A204.1 (cell line): ENCODE results near the gene SIPA1L3.

ENCODE experiments used
- FAIRE-seq: peaks from 2 replicates; lab custom pipeline; 2012; peaks lifted over from hg19 to GRCh38; lab: Jason Lieb, UNC

The SIPA1L3 gene

DNA sequence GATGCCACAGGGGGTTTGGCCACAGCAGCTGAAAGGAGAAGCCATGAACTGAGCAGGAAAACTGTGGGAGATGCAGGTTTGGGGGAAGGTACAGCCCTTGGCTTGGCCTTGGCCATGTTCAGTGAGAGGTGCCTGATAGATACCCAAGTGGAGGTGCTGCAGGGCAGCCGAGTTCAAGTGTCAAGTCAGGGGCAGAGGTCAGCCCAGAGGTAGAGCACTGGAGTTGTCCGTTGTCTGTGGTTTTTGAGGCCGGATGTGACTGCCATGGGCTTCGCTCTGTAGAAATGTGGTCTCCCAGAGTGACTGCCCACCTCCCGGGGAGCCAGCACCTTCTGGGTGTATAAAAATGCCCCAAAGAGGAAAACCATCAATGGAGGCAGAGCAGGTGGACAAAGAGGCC lies 251.7 kb downstream of the SIPA1L3 start:
- no peak for FAIRE-seq

DNA sequence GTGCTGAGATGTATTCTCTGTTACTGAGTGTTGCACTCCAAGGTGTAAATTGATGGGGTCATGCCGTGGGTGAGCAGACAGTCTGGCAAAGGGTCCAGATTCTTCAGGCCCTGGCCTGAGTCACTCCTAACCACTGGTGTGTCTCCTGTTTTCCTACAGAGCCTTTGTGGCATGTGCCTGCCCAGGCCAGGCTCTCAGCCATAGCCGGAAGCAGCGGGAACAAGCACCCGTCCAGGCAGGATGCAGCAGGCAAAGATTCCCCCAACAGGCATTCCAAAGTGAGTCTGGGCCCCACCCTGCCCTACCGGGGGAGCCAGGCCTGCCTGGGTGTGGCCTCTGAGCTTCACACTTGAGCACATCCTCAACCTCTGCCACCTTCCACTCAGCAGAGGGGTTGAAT lies 255.1 kb downstream of the SIPA1L3 start:
- no peak for FAIRE-seq

DNA sequence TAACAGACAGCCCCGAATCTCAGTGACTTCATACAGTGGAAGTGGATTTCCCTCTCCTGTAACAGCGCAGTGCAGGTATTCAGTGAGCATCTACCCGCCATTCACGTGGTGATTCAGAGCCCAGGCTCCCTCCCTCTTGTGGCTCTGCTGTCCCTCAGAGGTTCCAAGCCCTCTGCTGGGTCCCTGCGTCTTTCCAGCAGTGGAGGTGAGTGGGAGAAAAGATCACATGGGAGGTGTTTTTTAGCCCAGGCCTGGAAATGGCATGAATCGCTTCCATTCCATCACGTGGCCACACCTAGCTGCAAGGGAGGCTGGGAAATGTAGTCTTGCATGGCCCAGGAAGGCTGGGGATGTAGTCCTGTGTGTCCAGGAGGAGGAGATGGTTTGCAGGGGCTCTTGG lies 255.6 kb downstream of the SIPA1L3 start:
- no peak for FAIRE-seq

DNA sequence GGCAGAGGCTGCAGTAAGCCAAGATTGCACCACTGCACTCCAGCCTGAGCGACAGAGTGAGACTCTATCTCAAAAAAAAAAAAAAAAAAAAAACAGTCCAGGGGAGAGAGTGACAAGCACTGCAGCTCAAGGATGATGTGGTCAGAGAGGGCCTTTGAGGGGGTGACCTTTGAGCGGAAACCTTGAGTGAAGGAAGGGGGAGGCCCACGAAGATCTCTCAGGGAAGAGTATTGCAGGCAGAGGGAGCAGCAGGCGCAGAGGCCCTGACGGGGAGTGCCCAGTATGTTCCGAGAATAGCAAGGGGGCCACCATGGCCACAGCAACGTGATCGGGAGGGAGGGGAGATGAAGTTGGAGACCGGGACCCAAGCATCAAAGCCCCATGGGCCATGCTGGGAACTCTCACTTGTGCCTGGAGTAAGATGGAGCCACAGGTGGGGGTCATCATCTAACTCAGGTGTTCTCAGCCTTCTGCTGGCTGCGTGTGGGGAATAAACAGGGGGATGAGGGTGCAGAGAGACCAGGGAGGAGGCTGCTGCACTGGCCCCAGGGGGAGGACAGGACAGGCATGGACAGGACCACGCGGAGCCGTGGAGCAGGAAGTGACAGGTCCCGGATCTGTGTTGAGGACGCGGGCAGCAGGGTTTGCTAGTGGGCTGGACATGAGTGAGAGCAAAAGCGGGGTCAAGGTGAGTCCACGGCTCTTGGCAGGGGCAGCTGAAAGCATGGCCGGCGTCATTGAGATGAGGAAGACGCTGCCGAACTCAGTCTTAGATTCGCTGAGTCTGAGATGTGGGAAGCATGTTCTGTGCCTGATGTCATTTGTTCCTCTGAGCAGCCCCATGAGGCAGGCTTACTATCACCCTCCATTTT lies 256.6 kb downstream of the SIPA1L3 start:
- no peak for FAIRE-seq

DNA sequence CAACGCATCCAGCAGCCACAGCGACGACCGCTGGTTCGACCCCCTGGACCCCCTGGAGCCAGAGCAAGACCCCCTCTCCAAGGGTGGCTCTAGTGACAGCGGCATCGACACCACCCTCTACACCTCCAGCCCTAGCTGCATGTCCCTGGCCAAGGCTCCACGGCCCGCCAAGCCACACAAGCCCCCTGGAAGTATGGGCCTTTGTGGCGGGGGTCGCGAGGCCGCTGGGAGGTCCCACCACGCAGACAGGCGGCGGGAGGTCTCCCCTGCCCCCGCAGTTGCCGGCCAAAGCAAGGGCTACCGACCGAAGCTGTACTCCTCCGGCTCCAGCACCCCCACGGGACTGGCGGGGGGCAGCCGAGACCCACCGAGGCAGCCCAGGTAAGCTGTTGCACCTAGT lies 257.5 kb downstream of the SIPA1L3 start:
- FAIRE-seq, result no peak

DNA sequence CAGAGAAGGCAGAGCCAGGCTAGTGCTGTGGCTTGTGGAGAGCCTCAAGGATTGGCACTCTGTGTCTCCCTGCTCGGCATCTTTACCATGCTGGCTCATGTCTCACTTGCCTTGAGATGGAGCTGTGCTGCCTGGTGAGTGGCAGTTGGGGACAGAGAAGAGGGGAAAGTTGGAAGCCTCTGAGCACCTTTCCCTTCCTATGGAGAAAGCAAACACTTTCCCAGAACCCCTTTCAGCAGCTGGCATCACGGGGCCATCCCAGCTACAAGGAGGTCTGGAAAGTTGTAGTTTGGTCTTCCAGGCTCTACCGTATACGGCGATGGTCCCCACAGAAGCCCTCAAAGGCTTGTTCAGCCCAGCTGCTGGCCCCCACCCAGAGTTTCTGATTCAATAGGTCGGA lies 258.3 kb downstream of the SIPA1L3 start:
- no peak for FAIRE-seq

DNA sequence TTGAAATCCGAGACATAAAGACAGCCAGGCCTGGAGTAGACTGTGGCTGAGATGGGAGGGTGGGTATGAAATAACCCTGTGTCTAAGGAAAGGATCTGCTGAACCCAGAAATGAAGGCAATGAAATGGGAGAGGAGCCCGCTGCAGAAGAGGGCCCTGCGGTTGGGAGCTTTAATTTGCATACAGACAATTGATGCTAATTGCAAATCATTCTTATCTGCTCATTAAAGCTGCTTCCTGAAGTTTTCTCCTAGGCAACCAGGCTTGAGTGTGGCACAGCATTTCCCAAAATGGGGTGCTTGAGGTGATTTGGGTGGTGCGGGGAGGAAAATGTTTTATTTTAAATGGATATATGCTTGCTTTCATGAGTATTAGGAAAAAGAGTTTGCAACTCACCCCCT lies 261.6 kb downstream of the SIPA1L3 start:
- FAIRE-seq, result no peak

DNA sequence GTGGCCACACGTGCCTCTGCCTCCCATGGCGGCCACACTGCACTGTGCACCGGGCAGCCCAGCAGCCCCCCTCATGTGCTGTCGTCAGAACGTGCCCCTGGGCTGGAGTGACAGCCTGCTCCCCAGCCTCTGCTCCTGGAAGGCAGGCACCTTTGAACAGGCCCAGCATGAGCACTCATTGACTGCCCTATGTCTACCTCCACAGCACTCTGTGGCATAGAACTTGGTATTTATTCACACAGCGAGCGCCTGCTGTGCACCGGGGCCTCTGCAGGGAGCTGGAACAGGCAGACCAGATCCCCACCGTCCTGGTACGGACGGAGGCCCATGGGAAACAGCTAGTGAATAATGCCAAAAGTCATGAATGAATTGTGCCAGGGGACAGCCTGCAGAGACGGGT lies 263.3 kb downstream of the SIPA1L3 start:
- FAIRE-seq, result no peak

DNA sequence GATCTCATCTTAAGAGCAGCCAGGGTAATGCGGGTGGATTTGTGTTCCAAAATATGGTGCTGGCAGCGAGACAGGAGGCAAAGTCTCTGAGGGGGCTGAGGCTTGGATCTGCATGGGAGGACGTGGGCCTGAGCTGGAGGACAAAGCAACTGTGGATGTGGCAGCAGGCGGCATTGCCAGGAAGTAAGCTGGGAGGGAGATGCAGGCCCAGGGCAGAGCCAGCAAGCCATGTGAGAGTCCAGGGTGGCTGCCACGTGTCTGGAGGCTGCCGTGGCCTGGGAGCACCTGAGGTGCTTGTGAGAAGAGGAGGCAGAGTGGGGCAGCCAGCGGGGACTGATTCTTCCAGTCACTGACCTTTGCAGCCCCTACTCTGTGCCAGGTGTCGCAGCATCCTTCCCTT lies 265.0 kb downstream of the SIPA1L3 start:
- no peak for FAIRE-seq

DNA sequence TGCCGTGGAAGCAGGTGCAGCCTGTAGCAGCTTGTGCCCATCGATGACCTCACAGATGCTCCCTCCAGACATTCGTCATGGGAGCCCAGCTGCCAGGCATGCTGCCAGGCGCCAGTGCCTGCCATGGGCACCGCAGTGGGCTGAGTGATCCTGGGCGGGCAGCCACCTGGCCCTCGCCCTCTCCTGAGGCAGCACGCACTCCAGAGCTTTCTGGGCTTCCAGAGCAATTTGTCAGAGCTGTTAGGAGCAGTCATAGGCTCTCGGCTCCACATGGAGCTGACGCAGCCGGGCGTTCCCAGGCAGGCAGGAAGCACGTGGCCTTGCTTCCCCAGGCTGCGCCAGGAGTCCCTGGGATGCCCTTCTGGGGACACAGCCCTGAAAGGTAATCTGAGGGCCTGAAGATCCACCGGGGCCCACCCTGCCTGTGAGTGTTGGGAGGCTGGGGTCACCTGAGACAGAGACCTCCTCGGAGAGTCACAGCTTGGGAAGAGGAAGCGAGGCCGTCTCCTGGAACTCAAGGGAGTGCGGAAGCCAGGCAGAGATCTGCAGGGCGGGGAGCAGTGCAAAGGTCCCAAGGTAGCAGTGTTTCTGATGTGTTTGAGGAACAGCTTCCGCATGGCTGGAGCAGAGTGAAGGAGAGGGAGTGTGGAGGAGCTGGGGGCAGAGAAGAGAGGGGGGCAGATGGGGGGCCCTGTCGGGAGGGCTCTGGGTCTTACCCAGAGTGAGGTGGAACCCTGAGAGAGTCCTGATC lies 266.5 kb downstream of the SIPA1L3 start:
- no peak for FAIRE-seq

DNA sequence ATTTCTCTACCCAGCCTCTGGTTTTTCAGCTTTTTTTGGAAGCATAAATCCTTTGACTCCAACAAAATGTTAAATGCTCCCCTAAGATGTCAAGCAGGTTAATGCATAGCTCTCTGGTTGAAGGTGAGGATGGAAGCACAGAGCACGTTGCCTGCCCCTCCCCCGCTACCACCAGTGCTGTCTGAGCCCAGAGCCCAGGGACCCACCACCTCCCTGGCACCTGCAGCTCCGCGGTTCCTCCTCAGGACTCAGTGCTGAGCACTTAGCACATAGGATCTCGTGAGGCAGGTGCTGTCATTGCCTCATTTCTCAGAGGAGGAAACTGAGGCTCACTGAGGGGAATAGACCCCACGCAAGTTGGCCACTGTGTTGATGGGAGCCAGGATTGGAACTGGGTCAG lies 268.4 kb downstream of the SIPA1L3 start:
- no peak for FAIRE-seq

DNA sequence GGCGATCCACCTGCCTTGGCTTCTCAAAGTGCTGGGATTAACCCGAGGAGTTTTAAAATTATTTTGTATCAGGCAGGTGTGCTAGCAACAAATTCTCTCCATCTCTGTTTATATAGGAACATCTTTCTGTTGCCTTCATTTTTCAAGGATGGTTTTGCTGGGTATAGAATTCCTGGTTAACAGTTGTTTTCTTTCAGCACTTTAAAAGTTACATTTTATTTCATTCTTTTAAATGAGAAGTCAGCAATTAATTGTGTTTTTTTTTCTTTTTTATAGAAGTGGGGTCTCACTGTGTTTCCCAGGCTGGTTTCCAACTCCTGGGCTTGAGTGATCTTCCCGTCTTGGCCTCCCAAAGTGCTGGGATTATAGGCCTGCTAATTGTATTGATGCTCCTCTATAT lies 273.1 kb downstream of the SIPA1L3 start:
- FAIRE-seq, result no peak

DNA sequence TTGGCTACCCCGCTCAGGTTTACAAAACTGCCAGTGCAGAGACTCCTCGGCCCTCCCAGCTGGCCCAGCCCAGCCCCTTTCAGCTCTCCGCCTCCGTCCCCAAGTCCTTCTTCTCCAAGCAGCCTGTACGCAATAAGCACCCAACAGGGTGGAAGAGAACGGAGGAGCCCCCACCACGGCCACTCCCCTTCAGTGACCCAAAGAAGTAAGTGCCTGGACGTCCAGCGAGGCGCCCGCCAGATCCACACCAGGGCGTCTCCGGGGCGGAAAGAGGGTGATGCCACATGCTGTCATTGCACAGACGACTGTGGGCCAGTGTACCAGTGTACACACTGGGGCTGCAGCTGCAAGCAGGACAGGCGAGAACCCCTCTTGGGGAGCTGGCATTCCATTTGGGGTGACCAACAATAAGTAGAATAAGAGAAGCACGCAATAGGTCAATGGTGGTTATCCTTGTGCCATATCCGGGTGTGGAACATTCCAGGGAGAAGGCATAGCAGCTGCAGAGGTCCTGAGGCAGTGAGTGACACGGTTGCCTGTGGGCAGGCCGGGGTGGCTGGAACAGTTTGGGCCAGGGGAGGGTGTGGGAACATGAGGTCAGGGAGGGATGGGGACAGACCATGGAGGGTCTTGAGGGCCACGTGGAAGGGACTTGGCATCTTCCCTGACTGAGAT lies 275.7 kb downstream of the SIPA1L3 start:
- no peak for FAIRE-seq

DNA sequence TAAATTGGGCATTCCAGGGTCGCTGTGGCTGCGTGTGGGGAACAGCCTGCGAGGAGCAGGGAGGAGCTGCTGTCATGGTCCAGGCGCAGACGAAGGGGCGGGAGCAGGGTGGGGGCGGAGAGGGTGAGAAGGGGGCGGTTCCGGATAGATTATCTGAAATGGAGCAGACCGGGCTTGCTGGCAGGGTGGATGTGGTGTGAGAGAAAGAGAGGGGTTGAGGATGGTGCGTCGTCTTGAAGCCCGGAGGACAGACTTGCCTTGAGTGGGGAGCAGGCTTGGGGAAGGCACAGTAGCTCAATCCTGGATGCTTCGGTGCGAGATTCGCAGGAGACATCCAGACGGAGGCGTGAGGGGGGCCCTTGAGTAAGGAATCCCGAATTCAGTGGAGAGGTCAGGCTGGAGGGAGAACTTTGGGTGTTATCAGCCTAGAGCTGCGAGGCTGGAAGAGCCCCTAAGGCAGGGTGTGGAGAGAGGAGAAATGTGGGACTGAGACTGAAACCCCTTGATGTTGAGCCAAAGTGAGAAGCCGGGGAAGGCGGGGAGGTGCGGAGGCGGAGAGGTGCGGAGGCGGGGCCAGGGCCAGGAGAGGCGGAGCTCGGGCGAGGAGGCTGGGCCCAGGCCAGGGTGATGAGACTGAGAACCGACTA lies 276.4 kb downstream of the SIPA1L3 start:
- no peak for FAIRE-seq

DNA sequence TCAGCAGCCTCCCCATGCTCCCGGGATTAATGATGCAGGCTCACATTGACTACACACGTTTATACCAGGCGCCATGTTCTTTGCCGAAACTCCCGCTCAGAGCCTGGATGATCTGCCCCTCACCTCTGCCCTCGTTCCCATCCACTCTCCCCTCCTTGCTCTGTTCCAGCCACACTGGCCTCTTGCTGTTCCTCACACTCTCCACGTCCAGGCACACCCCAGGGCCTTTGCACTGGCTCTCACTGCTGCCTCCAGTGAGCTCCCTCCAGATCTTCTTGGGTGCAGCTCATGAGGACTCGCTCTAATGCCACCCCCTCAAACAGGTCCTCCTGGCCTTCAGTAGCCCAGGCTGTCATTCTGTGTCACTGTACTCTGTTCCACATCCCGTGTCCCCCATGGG lies 277.8 kb downstream of the SIPA1L3 start:
- FAIRE-seq, result no peak

DNA sequence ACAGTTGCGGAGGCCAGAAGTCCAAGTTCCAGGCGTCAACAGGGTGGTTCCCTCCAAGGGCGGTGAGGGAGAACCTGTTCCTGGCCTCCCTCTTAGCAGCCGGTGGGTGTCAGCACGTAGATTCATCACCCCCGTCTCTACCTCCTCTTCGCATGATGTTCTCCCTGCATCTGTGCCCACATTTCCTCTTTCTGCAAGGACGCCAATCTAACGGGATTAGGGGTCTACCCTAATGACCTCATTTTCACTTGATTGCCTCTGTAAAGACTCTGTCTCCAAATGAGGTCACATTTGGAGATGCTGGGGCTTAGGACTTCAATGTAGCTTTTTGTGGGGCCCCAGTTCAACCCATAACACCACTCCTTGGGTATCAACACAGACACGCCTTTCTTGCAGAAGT lies 278.6 kb downstream of the SIPA1L3 start:
- no peak for FAIRE-seq

DNA sequence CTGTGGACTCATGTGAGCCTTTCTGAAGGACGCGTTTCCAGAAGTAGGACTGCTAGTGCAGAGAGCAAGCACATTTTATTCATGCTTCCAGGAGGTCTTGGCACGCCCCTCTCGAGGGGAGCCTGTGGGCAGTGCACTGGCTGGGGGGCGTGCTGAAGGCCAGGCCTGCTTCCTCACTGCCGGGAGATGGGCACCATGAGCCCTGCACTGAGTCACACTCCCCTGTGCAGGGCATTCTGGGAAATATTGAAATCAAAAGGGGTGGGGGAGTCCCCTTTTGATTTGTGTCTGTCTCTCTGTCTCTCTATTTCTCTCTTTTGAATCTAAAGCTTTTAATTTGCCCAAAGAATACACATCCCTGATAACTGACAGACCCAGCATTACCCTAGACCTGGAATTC lies 283.1 kb downstream of the SIPA1L3 start:
- FAIRE-seq, result no peak

DNA sequence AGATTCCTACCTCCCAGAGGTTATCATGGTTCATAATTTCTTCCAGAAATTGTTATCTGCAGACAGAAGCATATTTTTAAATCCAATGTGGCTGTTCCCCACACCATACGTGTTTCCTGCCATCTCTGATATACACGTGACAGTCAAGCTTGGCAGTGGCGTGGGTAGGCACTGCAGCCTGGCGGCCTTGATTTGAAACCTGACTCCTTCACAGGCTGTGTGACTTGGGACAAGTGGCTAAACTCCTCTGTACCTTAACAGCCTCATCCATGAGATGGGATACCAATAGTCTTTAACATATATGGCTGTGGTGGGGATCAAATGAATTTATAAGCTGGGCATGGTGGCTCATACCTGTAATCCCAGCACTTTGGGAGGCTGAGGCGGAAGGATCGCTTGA lies 283.8 kb downstream of the SIPA1L3 start:
- FAIRE-seq, result no peak

DNA sequence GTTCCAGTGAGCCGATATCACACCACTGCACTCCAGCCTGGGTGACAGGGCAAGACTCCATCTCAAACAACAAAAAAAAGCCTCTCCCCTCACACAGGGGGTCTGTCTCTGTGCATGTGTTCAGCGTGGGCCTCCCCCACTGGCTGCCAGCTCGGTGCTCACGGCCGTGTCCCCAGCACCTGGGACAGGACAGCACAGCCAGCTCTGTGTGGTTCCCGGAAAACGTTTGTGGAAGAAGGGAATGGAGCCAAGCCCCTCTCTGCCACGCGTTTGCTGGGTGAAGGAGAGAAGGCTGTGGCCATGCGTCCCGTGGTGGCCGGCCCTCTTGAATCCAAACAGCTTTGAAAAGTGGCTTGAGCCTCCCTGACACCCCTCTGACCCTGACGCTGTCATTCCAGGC lies 284.7 kb downstream of the SIPA1L3 start:
- FAIRE-seq, result no peak

DNA sequence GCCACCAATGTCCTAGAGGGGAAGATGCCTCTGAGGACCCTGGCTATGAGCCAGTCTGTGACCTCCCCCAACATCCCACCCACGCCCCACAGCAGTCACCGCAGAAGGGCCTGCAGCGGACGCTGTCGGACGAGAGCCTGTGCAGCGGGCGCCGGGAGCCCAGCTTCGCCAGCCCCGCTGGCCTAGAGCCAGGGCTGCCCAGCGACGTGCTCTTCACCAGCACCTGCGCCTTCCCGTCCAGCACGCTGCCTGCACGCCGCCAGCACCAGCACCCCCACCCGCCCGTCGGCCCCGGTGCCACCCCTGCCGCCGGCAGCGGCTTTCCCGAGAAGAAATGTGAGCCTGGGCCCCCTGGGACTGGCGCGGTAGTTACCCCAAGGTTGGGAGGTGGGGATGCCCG lies 286.4 kb downstream of the SIPA1L3 start:
- FAIRE-seq, result no peak

DNA sequence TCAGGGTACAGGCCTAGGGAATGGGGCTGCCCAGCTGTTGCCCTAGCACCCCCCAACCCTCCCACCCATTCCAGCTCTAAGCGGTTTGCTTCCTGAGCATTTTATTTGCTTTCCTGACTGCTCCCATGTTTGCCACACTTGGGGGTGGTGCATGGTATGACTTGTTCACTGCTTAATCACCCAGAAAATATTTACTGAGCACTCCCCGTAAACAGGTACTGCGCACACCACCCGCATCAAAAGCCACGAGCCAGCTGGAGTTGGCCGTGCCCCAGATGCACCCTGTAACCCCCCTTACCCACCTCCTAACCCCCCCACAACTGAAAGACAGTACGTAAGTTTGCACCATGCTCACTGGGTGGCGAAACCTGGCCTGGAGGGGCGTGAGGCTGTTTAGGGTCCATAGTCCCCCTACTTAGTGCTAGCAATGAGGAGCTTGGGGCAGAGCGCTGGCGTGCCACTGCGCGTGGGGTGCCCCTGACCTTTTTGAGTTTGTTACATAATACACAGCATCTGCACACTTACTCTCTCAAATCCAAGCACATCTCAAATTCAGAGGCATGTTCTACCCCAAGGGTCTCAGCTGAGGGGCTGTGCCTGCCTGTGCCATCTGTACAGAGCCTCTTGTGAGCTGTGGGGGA lies 287.2 kb downstream of the SIPA1L3 start:
- FAIRE-seq, result no peak

DNA sequence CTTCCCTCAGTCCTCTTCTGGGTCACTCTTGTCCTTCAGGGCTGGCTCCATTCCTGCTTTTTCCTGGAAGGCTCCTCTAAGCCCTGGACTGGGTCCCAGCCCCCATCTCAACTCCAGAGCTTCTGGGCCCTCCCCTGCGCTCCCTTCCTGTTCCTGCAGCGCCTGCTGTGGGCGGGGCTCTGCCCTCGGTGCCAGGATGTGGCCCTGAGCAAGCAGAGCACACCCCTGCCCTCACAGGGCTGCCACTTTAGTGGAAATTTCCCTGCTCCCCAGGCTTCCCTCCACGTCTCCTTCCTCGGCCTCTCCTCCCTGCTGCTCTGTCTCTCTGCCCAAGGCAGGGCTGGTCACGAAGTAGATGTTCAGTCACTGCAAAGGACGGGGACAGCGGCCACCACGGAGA lies 288.2 kb downstream of the SIPA1L3 start:
- FAIRE-seq, result no peak
